ENCODE measurements around the gene AK4.

GRCh38 chr1:65256860-65257708 is 109.1 kb downstream of the AK4 start:
- TF ChIP-seq CTCF (IDR thresholded peaks at IDR 0.05) (no peak), POLR2A (IDR thresholded peaks at IDR 0.05) (no peak)

Measured in upper lobe of left lung (tissue), 4 donors.